NCI-H1930 (cell line): Measurements from ENCODE around the gene LMOD3.
A peak's percentile ranks its signal among the peaks of the same experiment; 100 is the strongest.

Experiments
- DNase-seq, 2 experiments: peaks; one replicate each; lab custom pipeline; 2025; lab: John Stamatoyannopoulos, UW

LMOD3 gene

DNA sequence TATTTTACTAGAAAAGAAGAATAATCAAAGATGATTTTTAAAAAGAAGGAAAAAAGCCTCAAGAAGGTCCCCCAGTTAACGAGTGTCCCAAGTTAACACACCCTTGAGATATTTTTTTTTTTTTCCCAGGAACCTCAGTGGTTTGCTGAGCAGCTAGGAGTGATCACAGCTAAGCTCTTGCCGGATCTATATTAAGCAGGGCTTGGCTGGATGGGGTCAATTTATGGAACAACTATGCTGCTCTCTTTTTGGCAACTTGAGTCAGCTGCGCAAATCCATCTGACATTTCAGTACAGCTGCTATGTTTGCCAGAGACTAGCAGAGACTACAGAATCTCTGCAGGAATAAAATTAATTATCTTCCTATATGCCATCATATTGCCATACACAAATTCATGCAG lies at the start of gene LMOD3:
Gene LMOD3 (minus strand): TSS at position 193 of the 400 bp plus-strand sequence. CDS start 209 bp downstream, outside the sequence.
- DNase-seq: no peak

DNA sequence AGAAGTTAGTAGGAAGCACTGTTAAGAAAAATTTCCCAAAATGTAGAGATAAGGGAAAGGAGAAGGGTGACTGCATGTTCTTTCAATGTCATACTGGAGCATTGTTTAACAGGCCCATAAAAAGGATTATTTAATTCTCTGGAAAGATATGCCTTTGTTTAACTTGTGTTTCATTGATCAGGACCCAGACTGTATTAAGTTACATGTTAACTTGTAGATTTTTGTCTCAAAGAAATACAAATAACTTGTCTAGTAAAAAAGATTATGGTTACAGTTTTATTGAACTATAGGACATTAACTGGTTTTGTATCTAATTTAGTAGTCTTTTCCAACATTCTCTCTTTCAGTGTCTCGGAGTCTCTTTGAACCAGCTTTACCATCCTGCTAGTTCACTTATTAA lies 49.7 kb upstream of the LMOD3 start:
- DNase-seq: no peak

DNA sequence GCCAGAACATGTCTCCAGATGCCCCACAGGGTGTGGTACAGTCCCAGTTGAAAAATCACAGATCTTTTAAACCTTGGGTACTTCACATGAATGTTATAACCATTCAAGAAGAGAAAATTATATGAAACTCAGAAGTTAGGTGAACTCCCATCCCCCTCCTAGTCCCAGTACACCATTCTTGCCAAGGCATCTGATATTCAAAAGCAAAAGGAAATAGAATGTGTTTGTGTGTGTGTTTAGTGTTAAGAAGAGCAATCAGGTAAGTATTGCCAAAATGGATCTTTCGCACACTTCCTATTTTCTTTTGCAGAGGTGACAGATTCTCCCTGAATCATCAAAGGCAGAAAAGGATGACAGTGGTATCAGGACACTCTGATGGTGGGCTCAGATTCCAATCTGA lies 44.1 kb upstream of the LMOD3 start:
- no peak for DNase-seq

DNA sequence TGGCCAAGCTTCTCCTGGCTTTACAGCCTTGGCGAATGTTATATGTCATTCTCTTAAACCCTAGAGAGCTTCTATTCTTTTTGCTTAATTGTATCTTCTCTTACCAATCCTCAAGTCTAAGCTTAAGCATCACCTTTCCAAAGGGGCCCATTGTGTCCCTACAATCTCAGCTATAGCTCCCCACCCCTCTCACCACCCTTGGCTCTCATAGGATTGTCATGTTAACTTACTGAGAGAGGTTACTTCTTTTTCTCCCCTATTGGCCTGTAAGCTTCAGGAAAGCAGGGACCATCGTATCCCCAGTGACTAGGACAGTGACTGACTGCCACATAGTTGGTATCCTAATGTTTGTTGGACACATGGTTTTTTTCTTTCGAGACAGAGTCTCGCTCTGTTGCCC lies 43.3 kb upstream of the LMOD3 start:
- no peak for DNase-seq

DNA sequence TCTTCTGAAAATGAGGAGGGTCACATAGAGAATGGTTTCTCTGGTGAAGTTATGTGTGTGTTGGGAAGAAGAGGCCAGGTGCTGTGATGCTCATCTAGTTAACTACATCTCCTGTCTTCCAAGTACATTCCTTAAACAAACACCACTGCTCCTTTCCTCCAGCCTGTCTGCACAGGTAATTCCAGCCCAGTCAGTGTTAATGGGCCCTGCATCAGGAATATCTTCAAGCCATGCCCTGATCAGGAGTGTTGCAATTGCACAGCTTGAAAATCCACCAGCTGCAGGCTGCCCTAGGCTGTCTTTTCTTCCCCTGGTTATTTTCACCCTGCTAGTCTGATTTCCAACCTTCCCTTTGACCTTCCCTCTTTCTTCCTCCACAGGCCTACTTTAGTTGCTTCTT lies 41.9 kb upstream of the LMOD3 start:
- DNase-seq: no peak

DNA sequence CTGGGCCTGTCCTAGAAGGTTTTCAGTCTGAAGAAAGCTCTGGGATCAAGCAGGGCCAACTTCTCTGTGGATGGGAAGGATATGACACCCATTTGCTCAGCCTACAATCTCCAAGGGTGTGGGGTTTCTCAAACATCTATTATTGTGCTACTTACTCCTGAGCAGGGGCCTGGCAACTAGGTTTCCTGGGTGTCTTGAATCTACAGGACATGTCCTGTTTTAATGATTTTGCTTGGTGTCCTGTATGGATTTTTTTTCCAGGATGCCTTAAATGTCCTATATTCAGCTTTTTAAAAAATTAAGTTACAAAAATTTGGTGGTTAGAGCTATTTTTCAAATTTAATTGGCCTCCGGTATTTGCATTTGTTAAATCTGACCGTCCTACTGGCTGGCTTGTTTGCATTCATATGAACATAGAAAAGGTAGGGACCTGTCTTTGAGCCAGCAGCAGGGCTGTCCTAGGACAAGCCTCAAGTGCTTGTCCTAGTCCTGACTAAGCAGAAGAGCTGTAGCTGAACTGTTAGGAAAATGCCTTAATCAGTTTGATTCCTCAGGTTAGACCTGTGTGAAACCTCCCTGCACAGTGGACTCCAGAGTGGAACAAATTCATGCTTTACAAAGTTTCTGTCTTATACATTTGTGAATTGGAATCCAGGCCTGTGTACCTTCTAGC lies 40.0 kb upstream of the LMOD3 start:
- DNase-seq: no peak

DNA sequence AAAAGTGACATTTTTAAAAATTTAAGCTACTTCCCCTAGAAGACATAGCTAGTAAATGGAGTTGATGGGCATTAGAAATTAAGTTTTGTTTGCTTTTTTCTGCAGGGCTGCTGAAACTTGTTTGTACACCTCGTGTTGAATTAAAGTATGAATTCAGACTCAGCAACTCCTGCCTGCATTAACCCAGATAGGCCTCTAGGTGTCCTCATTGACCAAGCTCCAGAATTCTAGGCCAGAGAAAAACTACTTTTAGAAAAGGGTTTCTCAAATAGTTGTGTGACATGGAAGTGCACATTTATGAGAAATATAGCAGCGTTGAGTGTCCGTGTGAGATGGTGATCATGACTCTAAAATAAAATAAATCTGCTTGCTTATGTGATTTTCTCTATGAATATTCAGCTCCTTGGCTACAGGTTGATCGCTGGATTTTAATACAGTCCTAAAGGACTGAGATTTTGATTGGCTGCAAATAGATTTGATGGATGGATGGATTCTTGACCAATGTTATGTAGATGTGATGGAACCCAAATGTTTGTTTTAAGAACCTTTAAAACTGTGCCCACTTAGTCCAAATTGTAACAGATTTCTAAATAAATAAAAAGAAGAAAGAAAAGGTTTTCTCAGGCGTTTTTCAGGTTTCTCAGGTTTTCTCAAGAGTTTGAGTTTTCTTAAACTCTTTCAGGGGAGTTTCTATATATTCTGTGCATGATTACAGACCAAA lies 39.4 kb upstream of the LMOD3 start:
- DNase-seq: peak in 1 of 2 experiments; percentile 12

DNA sequence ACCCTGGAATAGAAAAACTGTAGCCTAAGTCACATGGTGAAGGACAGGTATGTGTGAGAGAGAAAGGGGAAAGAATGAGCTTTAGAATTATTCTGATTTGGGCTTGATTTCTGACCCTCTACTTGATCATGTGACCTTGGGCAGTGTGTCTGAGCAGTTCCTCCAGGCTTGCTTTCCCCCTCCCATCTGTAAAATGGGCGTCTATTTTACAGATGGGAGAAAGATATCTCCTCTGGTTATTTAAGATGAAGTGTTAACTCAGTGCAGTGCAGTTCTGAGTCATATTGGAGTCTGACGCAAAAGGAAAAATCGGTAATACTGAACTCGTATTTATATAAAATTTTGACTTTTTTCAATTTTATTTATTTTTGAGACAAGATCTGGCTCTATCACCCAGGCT lies 38.1 kb upstream of the LMOD3 start:
- DNase-seq: no peak

DNA sequence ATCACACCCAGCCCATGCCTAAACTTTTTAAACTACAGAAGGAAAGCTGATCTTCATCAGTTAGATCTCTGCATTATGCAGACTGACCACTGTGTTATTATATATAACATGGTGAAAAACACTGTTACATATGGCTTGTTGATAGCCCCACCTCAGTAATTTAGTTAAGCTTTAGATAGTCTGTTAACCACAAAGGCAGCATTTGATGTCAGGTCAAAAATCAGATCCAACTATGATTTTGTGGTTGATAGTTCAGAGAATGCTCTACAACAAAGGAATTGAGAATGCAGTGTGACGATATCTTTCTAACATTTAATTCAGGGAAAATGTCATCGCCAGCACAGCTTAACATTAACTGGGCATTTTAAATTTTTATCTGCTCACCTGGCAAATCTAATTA lies 37.7 kb upstream of the LMOD3 start:
- DNase-seq: no peak

DNA sequence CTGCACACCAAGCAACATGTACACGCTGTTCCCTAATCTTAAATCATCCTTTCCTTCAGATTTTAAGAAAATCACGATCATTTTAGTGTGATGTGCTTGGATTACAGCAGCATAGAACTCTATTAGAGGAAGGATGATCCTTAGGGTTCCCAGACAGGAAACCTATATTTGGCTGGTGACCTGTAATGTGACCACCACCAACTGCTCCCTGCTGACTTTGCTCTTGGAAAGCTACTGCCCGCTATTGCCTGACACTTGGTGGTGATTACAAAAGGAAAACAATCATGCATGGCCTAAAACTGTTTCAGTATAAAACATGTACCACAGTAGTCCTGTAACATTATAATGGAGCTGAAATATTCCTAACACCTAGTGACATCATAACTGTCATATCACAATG lies 27.2 kb upstream of the LMOD3 start:
- DNase-seq: no peak

DNA sequence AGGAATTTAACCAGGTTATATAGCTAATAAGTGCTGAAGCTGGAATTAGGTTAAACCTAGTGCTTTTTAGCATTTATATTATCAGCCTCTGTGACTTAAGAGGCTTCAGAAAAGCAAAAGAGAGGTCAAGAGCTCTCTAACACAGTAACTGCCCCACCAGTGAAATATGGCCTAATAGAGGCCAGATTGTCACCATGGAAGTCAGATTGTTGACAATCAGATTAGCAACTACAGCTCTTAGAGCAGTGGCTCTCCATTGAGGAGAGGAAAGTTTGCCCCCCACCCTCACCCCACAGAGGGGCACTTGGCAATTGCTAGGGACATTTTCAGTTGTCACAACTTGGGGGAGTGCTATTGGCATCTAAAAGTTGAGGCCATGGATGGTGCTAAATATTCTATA lies 23.3 kb upstream of the LMOD3 start:
- no peak for DNase-seq

DNA sequence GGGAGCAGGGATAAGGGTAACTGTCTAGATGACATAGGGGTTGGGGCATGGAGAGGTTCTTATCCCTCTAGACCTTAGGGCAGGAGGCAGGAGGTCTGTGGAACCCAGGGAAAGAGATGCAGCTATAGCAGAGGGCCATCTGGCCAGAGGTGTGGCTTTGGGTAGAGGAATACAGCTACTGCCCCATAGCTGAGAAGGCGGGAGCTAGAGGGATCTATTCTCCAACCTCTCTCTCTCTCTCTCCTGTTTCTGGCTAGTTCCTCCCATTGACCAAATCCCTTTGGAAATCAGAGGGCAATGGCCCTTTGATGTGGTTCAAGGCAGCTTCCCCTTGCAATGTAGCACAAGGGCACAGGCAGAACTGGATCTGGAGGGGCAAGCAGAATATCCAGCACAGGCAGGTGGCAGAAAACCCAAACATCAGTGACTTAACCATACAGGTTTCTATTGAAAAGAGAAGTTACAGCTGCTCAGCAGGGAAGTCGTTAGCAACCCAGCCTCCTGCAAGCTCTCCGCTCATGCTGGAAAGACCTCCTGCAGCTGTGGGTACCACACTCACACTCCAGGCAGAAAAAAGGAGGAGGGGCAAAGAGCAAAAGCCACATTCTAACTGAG lies 22.3 kb upstream of the LMOD3 start:
- DNase-seq: peak in 1 of 2 experiments; percentile 10

DNA sequence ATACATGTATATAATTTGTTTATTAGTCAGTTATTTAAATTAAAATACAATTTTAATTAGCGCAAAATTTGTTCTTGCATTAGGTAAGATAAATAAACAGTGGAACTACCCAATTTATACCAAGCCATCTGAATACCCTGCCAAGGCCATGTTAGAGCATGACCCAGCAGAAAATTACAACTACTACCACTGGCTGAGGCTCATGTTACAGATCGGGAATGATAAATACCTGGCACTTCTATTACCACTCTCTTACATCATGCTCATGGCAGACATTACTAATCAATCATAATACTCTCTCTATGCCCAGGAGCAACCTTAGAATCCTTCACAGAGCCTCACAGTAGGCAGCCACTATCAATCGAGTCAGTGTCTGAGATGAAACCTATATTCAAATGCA lies 21.2 kb upstream of the LMOD3 start:
- peak in 1 of 2 experiments; percentile 66 for DNase-seq

DNA sequence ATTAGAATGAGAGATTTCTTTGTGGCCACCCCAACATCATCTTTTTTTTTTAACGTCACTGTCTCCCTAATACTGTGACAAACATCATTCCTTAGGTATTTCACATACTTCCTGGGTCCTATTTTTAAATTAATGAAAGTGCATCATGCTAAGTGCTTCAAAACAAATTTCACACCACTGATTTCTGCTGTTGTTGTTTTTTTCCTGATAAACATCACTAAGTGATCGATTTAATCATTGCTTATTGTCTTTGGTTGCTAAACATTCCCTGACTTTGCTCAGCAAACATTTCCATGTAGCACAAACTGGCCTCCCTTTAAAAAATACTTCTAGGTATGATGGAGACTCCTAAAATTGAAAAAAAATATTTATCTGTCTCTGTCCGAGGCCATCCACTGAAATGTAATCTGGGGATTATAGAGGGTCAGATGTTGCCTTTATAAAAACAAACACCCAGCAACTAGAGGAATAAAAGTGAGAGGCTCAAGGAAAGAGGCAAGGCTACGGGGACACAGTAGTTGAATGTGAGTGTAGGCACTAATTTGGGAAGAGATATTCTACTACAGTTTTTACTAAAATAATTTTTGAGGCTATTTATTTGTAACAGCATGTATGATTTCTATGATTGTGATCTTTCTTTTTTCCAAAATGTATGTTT lies 20.5 kb upstream of the LMOD3 start:
- DNase-seq: no peak

DNA sequence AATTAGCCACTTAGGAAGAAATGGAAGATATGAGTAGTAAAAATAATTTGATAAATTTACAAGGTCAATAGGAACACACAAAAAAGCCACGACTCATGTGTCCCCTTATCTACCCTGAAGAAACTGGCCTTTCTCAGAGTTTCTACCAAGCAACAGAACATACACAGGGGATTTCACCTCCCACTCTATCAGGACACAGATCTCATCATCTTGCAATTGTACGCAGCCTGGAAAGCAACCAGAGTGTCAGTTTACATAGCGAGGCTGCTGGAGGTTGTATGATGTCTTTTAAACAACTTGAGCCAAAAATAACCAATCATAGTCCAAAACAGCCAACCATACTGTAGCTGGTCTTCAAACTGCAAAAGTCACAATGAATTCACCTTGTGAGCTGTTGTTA lies 19.7 kb upstream of the LMOD3 start:
- no peak for DNase-seq

DNA sequence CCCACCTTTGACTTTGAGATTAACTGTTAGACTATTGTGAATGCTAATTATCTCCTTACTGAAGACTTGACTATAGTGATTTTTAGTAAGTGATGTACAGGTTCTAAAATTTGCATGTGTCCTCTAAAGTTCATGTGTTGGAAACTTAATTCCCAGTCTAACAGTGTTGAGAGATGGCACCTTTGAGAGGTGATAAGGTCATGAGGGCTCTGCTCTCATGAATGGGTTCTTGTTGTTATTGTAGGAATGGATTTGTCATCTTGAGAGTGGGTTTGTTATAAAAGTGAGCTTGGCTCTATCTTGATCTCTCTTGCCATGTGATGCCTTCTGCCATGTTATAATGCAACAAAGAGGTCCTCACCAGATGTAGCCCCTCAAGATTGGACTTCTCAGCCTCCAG lies 18.9 kb upstream of the LMOD3 start:
- no peak for DNase-seq

DNA sequence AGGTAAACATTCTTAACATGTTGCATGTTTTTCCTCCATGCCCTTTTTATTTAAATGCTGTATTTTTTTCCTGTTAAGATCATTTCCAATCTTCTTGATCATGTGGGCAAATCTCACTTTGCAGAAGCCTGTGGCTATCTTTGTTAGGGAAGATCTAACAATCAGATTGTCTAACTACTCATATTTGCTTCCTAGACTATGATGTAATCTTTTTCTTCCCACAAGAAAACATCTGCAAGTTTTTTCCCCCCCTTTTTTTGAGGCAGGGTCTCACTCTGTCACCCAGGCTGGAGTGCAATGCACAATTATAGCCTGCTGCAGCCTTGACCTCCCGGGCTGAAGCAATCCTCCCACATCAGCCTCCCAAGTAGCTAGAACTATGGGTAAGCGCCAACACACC lies 15.0 kb upstream of the LMOD3 start:
- no peak for DNase-seq

DNA sequence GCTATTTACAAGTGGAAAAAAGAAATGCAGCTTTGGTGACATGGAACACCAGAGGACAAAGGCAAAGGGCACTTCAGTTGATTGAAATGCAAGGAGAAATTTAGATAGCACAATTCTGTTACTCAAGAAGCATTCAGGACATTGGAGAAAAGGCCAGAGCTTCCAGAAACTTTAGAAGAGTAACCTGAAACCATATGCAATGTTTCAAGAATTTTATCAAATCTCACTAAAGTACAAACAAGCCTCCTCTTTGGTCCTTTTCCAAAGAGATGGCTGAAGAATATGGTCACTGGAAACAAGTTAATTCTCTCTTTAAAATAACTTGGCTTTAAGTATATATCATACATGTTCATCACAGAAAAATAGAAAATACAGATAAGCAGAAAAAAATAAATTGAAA lies 14.6 kb upstream of the LMOD3 start:
- DNase-seq: no peak

DNA sequence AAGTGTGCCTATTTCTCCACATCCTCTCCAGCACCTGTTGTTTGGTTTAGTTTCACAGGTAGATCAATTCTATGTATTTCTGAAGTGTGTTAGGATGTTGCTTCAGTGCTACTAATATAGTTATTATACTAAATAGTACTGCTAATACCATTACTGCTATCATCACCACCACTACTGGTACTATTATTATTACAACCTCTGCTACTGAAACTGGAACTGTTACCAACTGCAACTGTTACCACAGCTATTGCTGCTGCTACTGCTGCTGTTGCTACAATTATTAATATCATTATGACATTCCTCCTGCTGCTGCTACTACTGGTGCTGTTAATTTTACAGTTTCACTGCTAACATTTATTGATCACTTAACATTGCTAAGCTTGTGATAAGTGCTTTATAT lies 8.3 kb upstream of the LMOD3 start:
- DNase-seq: no peak

DNA sequence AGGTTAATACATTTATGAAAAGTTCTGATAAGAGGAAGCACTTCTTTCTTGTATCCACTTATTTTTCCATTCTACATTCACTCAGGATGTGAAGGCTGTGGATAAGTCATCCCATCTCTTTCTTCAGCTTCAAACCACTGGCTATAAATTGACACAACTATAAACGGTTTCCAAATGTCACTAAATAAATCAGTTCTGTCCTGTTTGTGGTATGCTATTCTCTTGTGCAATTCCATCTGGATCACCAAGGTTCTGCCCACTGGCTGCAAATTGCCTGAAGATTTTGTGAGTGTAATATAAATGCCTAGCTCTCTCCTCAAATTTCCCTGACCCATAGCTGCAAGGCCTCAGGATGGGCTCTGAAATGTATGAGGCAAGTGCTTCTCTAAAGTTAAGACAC lies 7.1 kb upstream of the LMOD3 start:
- no peak for DNase-seq

DNA sequence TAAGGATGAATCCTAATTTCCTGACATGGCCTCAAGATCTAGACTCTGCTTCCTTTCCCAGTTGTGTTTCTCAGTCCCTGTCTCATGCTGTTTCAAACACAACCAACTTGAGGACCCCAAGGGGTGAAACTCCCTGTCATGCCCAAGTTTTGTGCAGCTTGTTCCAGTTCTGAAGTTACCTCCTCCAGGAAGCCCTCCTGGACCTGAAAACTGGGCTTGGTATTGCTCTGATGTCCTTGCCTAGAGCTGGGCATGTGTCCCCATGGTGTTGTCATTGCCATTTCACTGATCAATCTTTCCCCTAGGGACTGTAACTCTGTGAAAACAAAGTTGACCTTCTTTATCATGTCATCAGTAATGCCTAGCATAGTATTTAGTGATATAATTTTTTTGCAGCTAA lies 6.1 kb upstream of the LMOD3 start:
- no peak for DNase-seq

DNA sequence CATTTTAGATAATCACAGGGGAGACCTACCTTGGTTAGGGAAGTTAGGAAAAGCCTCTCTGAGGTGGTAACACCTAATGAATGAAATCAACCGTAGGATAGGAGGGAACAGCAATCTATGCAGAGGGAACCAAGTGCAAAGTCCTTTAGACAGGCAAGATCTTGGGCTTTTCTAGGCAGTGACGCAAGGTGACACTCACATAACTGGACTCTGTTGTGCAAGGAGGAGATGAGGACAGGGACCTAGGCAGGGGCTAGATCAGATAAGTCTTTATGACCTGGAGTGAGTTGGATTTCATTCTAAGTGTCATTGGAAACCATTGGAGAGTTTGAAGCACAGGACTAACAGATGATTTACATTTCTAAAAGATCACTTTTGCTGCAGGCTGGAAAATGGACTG lies 4.6 kb upstream of the LMOD3 start:
- DNase-seq: no peak

DNA sequence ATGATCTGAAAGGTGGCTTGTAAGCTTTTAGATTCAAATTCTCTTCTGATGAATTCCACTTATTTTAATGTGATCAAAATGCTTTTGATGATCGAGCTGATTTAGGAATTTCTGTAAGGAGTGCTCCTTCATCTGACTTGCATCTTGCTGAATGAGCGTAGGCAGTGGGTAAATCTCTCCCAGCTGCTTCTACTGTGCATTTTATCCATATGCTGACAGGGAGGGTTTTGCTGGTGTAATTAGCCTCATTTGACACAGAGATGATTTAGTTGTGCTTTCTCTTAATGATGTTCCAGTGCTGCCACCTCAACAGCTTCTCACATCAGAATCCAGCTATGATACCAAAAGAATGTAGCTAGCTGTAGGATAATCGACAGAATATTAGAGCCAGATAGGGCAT lies 3.8 kb upstream of the LMOD3 start:
- DNase-seq: no peak
